Amygdala (tissue), 56 donors: ENCODE measurements around the gene NPHP4.

Experiments
- DNase-seq, 56 donors: peaks; one replicate each; lab custom pipeline; 2025; lab: John Stamatoyannopoulos, UW

The NPHP4 gene

GRCh38 chr1:5886541-5887348, 105.5 kb downstream of the NPHP4 start:
- DNase-seq: no peak

- no peak for DNase-seq
Measured at GRCh38 chr1:5886140-5886483, 106.1 kb downstream of the NPHP4 start.

GRCh38 chr1:5885471-5886139, 106.6 kb downstream of the NPHP4 start:
- no peak for DNase-seq

GRCh38 chr1:5884110-5884509, 108.1 kb downstream of the NPHP4 start:
- no peak for DNase-seq

GRCh38 chr1:5883129-5884048, 108.8 kb downstream of the NPHP4 start:
- no peak for DNase-seq

GRCh38 chr1:5882367-5883128, 109.7 kb downstream of the NPHP4 start:
- no peak for DNase-seq

GRCh38 chr1:5881526-5882222, 110.6 kb downstream of the NPHP4 start:
- DNase-seq: no peak

- DNase-seq: no peak
Measured at GRCh38 chr1:5880630-5881405, 111.4 kb downstream of the NPHP4 start.

GRCh38 chr1:5879421-5879820, 112.8 kb downstream of the NPHP4 start:
- DNase-seq: no peak

GRCh38 chr1:5878971-5879370, 113.3 kb downstream of the NPHP4 start:
- no peak for DNase-seq

GRCh38 chr1:5877683-5878530, 114.3 kb downstream of the NPHP4 start:
- no peak for DNase-seq

- no peak for DNase-seq
Measured at GRCh38 chr1:5877001-5877400, 115.2 kb downstream of the NPHP4 start.

GRCh38 chr1:5876094-5876650, 116.1 kb downstream of the NPHP4 start:
- DNase-seq: no peak

GRCh38 chr1:5875345-5875910, 116.8 kb downstream of the NPHP4 start:
- DNase-seq: no peak

GRCh38 chr1:5874416-5875110, 117.7 kb downstream of the NPHP4 start:
- no peak for DNase-seq

- DNase-seq: no peak
Measured at GRCh38 chr1:5873556-5873955, 118.7 kb downstream of the NPHP4 start.

- no peak for DNase-seq
Measured at GRCh38 chr1:5872886-5873285, 119.3 kb downstream of the NPHP4 start.
